ENCODE results near the gene BAK1. TPM values are rescaled to one million over a fixed set of nuclear protein-coding genes. Genes with fewer than 3 reads are reported as not detected.

BAK1 gene
- total and polyA plus RNA-seq, 12 donors, result 12.6 to 37.6 (median 18.7) TPM

- Histone ChIP-seq H3K27ac (no peak overlapping the region), H3K4me3 (no peak overlapping the region), H3K4me1 (peaks cover 0 to 23% (median 13%) of the 10 kb centered on the region in 9 donors), H3K36me3 (no peaks in the 10 kb centered on the region), H3K9me3 (peaks cover 0 to 4% (median 0%) of the 10 kb centered on the region in 11 donors), H3K27me3 (peaks cover 0 to 7% (median 6%) of the 10 kb centered on the region in 7 donors)
- WGBS, 2 donors, result 91 to 94% methylated on average over 2 to 4 of the region's 4 CpGs
- ATAC-seq (no peak), DNase-seq (no peak)
- TF ChIP-seq, protein P1, sequence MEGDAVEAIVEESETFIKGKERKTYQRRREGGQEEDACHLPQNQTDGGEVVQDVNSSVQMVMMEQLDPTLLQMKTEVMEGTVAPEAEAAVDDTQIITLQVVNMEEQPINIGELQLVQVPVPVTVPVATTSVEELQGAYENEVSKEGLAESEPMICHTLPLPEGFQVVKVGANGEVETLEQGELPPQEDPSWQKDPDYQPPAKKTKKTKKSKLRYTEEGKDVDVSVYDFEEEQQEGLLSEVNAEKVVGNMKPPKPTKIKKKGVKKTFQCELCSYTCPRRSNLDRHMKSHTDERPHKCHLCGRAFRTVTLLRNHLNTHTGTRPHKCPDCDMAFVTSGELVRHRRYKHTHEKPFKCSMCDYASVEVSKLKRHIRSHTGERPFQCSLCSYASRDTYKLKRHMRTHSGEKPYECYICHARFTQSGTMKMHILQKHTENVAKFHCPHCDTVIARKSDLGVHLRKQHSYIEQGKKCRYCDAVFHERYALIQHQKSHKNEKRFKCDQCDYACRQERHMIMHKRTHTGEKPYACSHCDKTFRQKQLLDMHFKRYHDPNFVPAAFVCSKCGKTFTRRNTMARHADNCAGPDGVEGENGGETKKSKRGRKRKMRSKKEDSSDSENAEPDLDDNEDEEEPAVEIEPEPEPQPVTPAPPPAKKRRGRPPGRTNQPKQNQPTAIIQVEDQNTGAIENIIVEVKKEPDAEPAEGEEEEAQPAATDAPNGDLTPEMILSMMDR (IDR thresholded peaks at IDR 0.05), result no peak
- intact Hi-C loops (cut with DNase I), result no loop called here
These were observed 36.8 kb upstream of the BAK1 start for GRCh38 chr6:33616913-33617312.

DNA sequence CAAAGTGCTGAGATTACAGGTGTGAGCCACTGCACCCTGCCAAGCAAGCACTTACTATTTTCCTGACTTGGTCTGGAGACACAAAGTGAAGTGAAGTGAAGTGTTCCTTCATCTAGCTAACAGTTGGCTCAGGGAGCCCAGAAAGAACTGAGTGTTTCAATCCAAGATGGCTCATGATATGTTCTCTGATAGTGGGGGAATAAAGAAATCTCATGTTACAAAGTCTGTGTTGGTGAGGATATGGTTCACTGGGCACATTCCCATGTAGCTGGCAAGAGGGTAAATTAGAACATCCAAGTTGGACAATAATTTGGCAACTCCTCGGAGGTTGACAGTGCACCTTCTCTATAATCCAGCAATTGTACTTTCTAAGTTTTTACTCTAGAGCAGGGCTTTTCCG, 36.0 kb upstream of the BAK1 start:
- WGBS, 2 donors, result 84 to 92% methylated on average over 2 of the region's 2 CpGs
- Histone ChIP-seq H3K9me3 (peaks cover 0 to 5% (median 0%) of the 10 kb centered on the region in 11 donors), H3K4me3 (no peak overlapping the region), H3K27ac (no peak overlapping the region), H3K27me3 (no peaks in the 10 kb centered on the region), H3K4me1 (peaks cover 0 to 19% (median 13%) of the 10 kb centered on the region in 9 donors), H3K36me3 (no peaks in the 10 kb centered on the region)
- TF ChIP-seq, protein P1 (IDR thresholded peaks at IDR 0.05), result no peak
- DNase-seq (no peak), ATAC-seq (no peak)
- intact Hi-C loops (cut with DNase I), result no loop called here

- Histone ChIP-seq H3K27me3 (no peaks in the 10 kb centered on the region), H3K4me1 (peaks cover 11 to 28% (median 25%) of the 10 kb centered on the region in 9 donors), H3K4me3 (no peak overlapping the region), H3K9me3 (peaks cover 0 to 5% (median 0%) of the 10 kb centered on the region in 11 donors), H3K27ac (no peak overlapping the region), H3K36me3 (no peaks in the 10 kb centered on the region)
- 65 to 74% methylated on average over 10 of the region's 10 CpGs for WGBS, 2 donors
- TF ChIP-seq, protein P1 (IDR thresholded peaks at IDR 0.05), result no peak
- intact Hi-C loops (cut with DNase I), result no loop called here
- DNase-seq (no peak), ATAC-seq (peak in 1 of 8 donors; percentile 12)
These were observed 33.7 kb upstream of the BAK1 start for GRCh38 chr6:33613795-33614168.

DNA sequence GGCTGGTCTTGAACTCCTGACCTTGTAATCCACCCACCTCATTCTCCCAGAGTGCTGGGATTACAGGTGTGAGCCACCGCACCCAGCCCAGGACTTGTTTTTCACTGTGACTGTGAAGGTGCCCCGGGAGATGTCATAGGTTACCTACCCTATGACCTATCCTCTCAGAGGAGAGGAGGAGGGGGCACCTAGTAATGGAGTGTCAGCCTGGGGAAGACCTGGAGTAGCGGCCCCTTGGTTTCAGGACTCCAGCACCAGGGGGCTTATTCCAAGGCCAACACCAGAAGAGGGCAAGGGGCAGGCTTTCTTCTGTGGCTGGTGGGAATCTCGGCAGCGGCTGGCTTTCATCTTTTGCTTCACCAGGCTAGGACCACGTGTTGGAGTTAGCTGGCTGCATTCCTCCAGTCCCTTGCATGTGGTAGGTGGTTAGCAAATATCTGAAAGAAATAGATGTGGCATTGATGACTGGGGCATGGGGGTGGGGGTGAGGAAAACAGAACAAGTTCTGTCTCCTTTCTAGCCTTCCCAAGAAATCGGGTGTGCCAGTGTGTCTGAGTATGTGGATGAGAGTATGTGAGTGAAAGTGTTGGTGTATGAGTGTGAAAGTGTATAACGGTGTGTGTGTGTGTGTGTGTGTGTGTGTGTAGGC, 33.2 kb upstream of the BAK1 start:
- no peak for DNase-seq
- Histone ChIP-seq H3K36me3 (no peaks in the 10 kb centered on the region), H3K27me3 (no peaks in the 10 kb centered on the region), H3K4me1 (peaks cover 11 to 33% (median 27%) of the 10 kb centered on the region in 9 donors), H3K4me3 (no peak overlapping the region), H3K27ac (no peak overlapping the region), H3K9me3 (peaks cover 0 to 5% (median 0%) of the 10 kb centered on the region in 11 donors)
- no peak for ATAC-seq
- WGBS, 2 donors, result 85 to 87% methylated on average over 8 of the region's 8 CpGs
- intact Hi-C loops (cut with DNase I), result no loop called here
- TF ChIP-seq, protein P1 (IDR thresholded peaks at IDR 0.05), result no peak

Data from heart right ventricle (tissue), 16 donors.